GM12878 (cell line): ENCODE measurements around the gene OXER1. TPM values are rescaled to one million over a fixed set of nuclear protein-coding genes. Genes with fewer than 3 reads are reported as not detected.

Experiments used
- CREM ChIP-seq: IDR thresholded peaks from 2 replicates; pipeline ENCODE4 v1.6.1; 2014; ENCODE audit warnings: antibody characterized with exemption, low read depth
- HSF1 ChIP-seq: fragments of 150-350 bp; IDR thresholded peaks from 2 replicates; pipeline ENCODE4 v1.6.1; 2014; ENCODE audit warnings: mild to moderate bottlenecking, low read depth, low read length
- IRF3 ChIP-seq: fragments of 450-650 bp; IDR thresholded peaks from 2 replicates; pipeline ENCODE4 v1.6.1; 2014; ENCODE audit warnings: mild to moderate bottlenecking
- MXI1 ChIP-seq: fragments of 150-350 bp; IDR thresholded peaks from 2 replicates; pipeline ENCODE4 v1.6.1; 2011; ENCODE audit warnings: low read depth, mild to moderate bottlenecking, inconsistent platforms, low read length, improper control_type of control experiment
- NRF1 ChIP-seq: conservative IDR thresholded peaks from 2 replicates; pipeline ENCODE4 v1.6.1; 2011; ENCODE audit warnings: mild to moderate bottlenecking, low read depth, low read length, improper control_type of control experiment
- PML ChIP-seq: IDR thresholded peaks from 2 replicates; pipeline ENCODE4 v1.6.1; 2012; ENCODE audit warnings: low read length, inconsistent platforms
- POU2F2 ChIP-seq: IDR thresholded peaks from 3 replicates; pipeline ENCODE4 v1.6.1; 2011; ENCODE audit warnings: low read depth, mild to moderate bottlenecking, low read length, borderline replicate concordance
- SMAD1 ChIP-seq: fragments of 450-650 bp; IDR thresholded peaks from 2 replicates; pipeline ENCODE4 v1.6.1; 2018; ENCODE audit warnings: mild to moderate bottlenecking, low read depth; ENCODE audit not compliant: partially characterized antibody
- ZBTB33 ChIP-seq: fragments of 450-650 bp; IDR thresholded peaks from 2 replicates; pipeline ENCODE4 v1.6.1; 2017; ENCODE audit warnings: mild to moderate bottlenecking
- ZNF384 ChIP-seq: IDR thresholded peaks from 2 replicates; pipeline ENCODE4 v1.6.1; 2012; ENCODE audit warnings: low read depth, mild to moderate bottlenecking, low read length, improper control_type of control experiment, borderline replicate concordance
- polyA plus RNA-seq, 11 experiments: library from polyadenylated mRNA; depleted of rRNA in 4 of 11; unstranded in 6 of 11; stranded (reverse) in 5 of 11; fragments of >200 nt; fragmentation: Nextera tagmentation in 4 of 11; fragmentation: Illumina TruSeq in 1 of 11; extraction: Ambion mirVana in 4 of 11; extraction: Trizol in 1 of 11; gene quantifications; 1 replicate in 1 of 11; 2 replicates in 10 of 11; pipeline versions ENCODE4 v1.2.1 to v1.2.3, GENCODE V29; 2011 to 2016; ENCODE audit warnings: inconsistent platforms in 2 of 11, missing spikeins in 2 of 11, low read depth in 1 of 11
- total RNA-seq, 4 experiments: library from RNA; depleted of rRNA in 3 of 4; stranded (reverse); fragments of >200 nt in 3 of 4; fragmentation: Illumina TruSeq in 1 of 4; extraction: Trizol in 1 of 4; gene quantifications; 2 replicates each; pipeline versions ENCODE4 v1.2.1 to v1.2.3, GENCODE V29; 2013 to 2021
- TF ChIP-seq, protein P1 (sequence below): fragments of 450-650 bp; IDR thresholded peaks from 2 replicates; pipeline ENCODE4 v1.6.1; 2016; ENCODE audit warnings: mild to moderate bottlenecking
- TF ChIP-seq, protein P2 (sequence below): fragments of 150-350 bp; IDR thresholded peaks from 2 replicates; pipeline ENCODE4 v1.6.1; 2016; ENCODE audit warnings: low read depth, low read length
- TF ChIP-seq, protein P3 (sequence below): fragments of 450-650 bp; IDR thresholded peaks from 2 replicates; pipeline ENCODE4 v1.6.1; 2016; ENCODE audit warnings: mild to moderate bottlenecking, moderate library complexity, borderline replicate concordance

The OXER1 gene
- total and polyA plus RNA-seq, 10 of the 15 experiments (the other 5 are each of a cell fraction or from before 2014, with no cell fraction given) = 0.11 to 8.6 (median 3.3) TPM

DNA sequence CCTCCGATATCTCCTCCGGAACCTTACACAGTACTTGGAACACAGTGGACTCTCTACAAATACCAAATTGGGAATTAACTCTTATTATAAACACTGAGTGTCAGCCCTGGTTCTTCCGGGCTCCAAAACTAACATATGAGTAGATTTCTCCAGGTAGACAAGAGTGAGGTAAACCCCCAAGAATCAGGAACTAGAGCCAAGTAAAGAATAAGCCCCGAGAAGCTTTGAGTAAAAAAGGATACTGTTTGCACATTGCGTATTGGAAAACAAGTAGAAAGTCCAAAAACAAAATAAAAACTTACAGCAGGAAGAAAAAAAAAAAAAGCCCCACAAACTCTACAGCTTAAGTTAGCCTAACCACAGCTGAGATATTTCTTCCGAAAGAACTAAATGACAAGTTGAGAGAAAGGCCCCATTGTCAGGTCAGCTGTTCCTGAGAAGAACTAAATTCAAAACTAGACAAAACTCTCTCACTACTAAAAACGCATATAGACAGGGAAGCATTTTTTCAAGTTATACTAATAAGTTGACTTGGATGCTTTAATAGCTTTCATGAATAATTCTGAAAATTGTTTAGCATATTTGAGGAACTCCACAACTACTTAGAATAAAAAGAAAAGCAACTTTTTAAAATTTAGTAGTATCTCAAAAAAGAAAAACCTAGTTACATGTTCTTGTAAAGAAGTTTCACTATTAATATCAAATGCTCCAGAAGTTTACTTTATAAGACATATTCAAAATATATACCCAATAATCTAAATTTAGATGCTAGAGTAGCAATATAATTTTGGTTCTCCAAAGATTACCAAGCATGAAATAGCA, 32.7 kb upstream of the OXER1 start (continued):
- TF ChIP-seq, protein P1, sequence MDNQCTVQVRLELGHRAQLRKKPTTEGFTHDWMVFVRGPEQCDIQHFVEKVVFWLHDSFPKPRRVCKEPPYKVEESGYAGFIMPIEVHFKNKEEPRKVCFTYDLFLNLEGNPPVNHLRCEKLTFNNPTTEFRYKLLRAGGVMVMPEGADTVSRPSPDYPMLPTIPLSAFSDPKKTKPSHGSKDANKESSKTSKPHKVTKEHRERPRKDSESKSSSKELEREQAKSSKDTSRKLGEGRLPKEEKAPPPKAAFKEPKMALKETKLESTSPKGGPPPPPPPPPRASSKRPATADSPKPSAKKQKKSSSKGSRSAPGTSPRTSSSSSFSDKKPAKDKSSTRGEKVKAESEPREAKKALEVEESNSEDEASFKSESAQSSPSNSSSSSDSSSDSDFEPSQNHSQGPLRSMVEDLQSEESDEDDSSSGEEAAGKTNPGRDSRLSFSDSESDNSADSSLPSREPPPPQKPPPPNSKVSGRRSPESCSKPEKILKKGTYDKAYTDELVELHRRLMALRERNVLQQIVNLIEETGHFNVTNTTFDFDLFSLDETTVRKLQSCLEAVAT = peak; percentile 60; the same call in 1 of the 2 replicates
- TF ChIP-seq SMAD1 (no peak), PML (no peak; the same call in 1 of the 2 replicates), HSF1 (no peak), MXI1 (no peak), ZBTB33 (no peak), CREM (peak; percentile 69), IRF3 (no peak), ZNF384 (peak; percentile 90), POU2F2 (peak; percentile 45; the same call in 1 of the 3 replicates), NRF1 (no peak)
- TF ChIP-seq, protein P2, sequence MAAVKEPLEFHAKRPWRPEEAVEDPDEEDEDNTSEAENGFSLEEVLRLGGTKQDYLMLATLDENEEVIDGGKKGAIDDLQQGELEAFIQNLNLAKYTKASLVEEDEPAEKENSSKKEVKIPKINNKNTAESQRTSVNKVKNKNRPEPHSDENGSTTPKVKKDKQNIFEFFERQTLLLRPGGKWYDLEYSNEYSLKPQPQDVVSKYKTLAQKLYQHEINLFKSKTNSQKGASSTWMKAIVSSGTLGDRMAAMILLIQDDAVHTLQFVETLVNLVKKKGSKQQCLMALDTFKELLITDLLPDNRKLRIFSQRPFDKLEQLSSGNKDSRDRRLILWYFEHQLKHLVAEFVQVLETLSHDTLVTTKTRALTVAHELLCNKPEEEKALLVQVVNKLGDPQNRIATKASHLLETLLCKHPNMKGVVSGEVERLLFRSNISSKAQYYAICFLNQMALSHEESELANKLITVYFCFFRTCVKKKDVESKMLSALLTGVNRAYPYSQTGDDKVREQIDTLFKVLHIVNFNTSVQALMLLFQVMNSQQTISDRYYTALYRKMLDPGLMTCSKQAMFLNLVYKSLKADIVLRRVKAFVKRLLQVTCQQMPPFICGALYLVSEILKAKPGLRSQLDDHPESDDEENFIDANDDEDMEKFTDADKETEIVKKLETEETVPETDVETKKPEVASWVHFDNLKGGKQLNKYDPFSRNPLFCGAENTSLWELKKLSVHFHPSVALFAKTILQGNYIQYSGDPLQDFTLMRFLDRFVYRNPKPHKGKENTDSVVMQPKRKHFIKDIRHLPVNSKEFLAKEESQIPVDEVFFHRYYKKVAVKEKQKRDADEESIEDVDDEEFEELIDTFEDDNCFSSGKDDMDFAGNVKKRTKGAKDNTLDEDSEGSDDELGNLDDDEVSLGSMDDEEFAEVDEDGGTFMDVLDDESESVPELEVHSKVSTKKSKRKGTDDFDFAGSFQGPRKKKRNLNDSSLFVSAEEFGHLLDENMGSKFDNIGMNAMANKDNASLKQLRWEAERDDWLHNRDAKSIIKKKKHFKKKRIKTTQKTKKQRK = no peak
- TF ChIP-seq, protein P3, sequence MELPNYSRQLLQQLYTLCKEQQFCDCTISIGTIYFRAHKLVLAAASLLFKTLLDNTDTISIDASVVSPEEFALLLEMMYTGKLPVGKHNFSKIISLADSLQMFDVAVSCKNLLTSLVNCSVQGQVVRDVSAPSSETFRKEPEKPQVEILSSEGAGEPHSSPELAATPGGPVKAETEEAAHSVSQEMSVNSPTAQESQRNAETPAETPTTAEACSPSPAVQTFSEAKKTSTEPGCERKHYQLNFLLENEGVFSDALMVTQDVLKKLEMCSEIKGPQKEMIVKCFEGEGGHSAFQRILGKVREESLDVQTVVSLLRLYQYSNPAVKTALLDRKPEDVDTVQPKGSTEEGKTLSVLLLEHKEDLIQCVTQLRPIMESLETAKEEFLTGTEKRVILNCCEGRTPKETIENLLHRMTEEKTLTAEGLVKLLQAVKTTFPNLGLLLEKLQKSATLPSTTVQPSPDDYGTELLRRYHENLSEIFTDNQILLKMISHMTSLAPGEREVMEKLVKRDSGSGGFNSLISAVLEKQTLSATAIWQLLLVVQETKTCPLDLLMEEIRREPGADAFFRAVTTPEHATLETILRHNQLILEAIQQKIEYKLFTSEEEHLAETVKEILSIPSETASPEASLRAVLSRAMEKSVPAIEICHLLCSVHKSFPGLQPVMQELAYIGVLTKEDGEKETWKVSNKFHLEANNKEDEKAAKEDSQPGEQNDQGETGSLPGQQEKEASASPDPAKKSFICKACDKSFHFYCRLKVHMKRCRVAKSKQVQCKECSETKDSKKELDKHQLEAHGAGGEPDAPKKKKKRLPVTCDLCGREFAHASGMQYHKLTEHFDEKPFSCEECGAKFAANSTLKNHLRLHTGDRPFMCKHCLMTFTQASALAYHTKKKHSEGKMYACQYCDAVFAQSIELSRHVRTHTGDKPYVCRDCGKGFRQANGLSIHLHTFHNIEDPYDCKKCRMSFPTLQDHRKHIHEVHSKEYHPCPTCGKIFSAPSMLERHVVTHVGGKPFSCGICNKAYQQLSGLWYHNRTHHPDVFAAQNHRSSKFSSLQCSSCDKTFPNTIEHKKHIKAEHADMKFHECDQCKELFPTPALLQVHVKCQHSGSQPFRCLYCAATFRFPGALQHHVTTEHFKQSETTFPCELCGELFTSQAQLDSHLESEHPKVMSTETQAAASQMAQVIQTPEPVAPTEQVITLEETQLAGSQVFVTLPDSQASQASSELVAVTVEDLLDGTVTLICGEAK = peak; percentile 50; the same call in 1 of the 2 replicates
